ENCODE measurements around the gene ZBTB11.
A peak's percentile ranks its signal among the peaks of the same experiment; 100 is the strongest.
"Not testable (repeated sequence)": the region's sequence is repeated elsewhere in the genome, so short reads cannot be mapped to it uniquely, and the experiment has no call there.

Gene ZBTB11

DNA sequence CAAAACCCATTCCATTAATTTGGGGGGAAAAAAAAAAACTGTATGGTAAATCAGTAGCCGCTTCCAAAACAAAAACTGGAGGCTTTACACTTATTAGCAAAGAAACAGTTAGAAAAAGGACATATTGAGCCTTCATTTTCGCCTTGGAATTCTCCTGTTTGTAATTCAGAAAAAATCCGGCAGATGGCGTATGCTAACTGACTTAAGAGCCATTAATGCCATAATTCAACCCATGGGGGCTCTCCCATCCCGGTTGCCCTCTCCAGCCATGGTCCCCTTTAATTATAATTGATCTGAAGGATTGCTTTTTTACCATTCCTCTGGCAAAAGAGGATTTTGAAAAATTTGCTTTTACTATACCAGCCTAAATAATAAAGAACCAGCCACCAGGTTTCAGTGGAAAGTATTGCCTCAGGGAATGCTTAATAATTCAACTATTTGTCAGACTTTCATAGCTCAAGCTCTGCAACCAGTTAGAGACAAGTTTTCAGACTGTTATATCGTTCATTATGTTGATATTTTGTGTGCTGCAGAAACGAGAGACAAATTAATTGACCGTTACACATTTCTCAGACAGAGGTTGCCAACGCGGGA lies 18.9 kb upstream of the ZBTB11 start:
- POLR2A ChIA-PET = no interaction called here
- CTCF ChIA-PET = interaction anchor here (0.7 to 1.2 kb wide), 2 partner anchors 11 to 22 kb away, joined by 3 to 4 read pairs; no protein-coding TSS in a partner anchor

DNA sequence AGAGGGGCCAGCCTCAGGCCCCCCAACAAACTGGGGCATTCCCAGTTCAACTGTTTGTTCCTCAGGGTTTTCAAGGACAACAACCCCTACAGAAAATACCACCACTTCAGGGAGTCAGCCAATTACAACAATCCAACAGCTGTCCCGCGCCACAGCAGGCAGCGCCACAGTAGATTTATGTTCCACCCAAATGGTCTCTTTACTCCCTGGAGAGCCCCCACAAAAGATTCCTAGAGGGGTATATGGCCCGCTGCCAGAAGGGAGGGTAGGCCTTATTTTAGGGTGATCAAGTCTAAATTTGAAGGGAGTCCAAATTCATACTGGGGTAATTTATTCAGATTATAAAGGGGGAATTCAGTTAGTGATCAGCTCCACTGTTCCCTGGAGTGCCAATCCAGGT lies 17.9 kb upstream of the ZBTB11 start:
- POLR2A ChIA-PET; H3K27ac ChIP-seq (ENCODE audit: extremely low read depth, low read depth, low read length); H3K4me1 ChIP-seq (ENCODE audit: control insufficient read depth, insufficient read depth, low read length); H3K4me3 ChIP-seq (ENCODE audit: low read depth, low read length); H3K9me3 ChIP-seq (ENCODE audit: control insufficient read depth, insufficient read depth, low read depth, low read length); H3K36me3 ChIP-seq (ENCODE audit: control insufficient read depth in 2 of 2, insufficient read depth in 1 of 2, low read length in 2 of 2): not testable (repeated sequence)
- CTCF ChIA-PET = interaction anchor here (0.6 to 1.2 kb wide), 5 partner anchors 10 to 41 kb away, joined by 3 read pairs; no protein-coding TSS in a partner anchor

More for the DNA sequence above, 18.9 kb upstream of the ZBTB11 start:
- Histone ChIP-seq H3K9me3 (ENCODE audit: control insufficient read depth, insufficient read depth, low read depth, low read length) (no peaks in the 10 kb centered on the region), H3K4me1 (ENCODE audit: control insufficient read depth, insufficient read depth, low read length) (no peaks in the 10 kb centered on the region), H3K36me3 (ENCODE audit: control insufficient read depth in 2 of 2, insufficient read depth in 1 of 2, low read length in 2 of 2) (no peaks in the 10 kb centered on the region), H3K4me3 (ENCODE audit: low read depth, low read length) (no peak overlapping the region), H3K27ac (ENCODE audit: extremely low read depth, low read depth, low read length) (no peak overlapping the region)
- TF ChIP-seq ZNF654 (tag by site-specific recombination; IDR thresholded peaks at IDR 0.05; ENCODE audit: low read depth) (peak; percentile 58), ZNF558 (tag by site-specific recombination; IDR thresholded peaks at IDR 0.05) (no peak)

DNA sequence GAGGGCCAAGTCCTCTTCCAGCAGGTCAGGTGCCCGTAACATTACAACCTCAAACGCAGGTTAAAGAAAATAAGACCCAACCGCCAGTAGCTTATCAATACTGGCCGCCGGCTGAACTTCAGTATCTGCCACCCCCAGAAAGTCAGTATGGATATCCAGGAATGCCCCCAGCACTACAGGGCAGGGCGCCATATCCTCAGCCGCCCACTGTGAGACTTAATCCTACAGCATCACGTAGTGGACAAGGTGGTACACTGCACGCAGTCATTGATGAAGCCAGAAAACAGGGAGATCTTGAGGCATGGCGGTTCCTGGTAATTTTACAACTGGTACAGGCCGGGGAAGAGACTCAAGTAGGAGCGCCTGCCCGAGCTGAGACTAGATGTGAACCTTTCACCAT lies 16.6 kb upstream of the ZBTB11 start:
- CTCF ChIA-PET = interaction anchor here (0.6 to 0.7 kb wide), 2 partner anchors 96 to 657 kb away, joined by 3 read pairs; no protein-coding TSS in a partner anchor
- TF ChIP-seq ZNF654 (tag by site-specific recombination; IDR thresholded peaks at IDR 0.05; ENCODE audit: low read depth) (peak; percentile 55), ZFHX2 (tag by site-specific recombination; conservative IDR thresholded peaks at IDR 0.05) (peak; percentile 12; the same call in 1 of the 2 replicates)
- H3K4me3 ChIP-seq (ENCODE audit: low read depth, low read length); H3K27ac ChIP-seq (ENCODE audit: extremely low read depth, low read depth, low read length); H3K36me3 ChIP-seq (ENCODE audit: control insufficient read depth in 2 of 2, insufficient read depth in 1 of 2, low read length in 2 of 2); POLR2A ChIA-PET; H3K4me1 ChIP-seq (ENCODE audit: control insufficient read depth, insufficient read depth, low read length); H3K9me3 ChIP-seq (ENCODE audit: control insufficient read depth, insufficient read depth, low read depth, low read length): not testable (repeated sequence)

DNA sequence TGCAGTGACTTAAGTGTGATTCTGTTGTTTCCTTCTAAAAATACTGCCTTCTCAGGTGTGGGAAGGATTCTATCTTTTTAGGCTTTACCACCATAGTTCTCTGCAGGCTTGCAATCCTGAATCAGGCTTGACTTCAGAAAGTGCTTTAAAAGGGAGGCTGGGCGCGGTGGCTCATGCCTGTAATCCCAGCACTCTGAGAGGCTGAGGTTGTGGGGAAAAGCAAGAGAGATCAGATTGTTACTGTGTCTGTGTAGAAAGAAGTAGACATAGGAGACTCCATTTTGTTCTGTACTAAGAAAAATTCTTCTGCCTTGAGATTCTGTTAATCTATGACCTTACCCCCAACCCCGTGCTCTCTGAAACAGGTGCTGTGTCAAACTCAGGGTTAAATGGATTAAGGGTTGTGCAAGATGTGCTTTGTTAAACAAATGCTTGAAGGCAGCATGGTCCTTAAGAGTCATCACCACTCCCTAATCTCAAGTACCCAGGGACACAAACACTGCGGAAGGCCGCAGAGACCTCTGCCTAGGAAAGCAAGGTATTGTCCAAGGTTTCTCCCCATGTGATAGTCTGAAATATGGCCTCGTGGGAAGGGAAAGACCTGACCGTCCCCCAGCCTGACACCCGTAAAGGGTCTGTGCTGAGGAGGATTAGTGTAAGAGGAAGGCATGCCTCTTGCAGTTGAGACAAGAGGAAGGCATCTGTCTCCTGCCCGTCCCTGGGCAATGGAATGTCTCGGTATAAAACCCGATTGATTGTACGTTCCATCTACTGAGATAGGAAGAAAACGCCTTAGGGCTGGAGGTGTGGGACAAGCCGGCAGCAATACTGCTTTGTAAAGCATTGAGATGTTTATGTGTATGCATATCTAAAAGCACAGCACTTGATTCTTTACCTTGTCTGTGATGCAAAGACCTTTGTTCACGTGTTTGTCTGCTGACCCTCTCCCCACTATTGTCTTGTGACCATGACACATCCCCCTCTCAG lies 15.0 kb upstream of the ZBTB11 start:
- CTCF ChIA-PET = interaction anchor here (0.6 kb wide), 1 partner anchor 18 kb away, joined by 3 read pairs; no protein-coding TSS in a partner anchor
- H3K4me3 ChIP-seq (ENCODE audit: low read depth, low read length); H3K27ac ChIP-seq (ENCODE audit: extremely low read depth, low read depth, low read length); H3K9me3 ChIP-seq (ENCODE audit: control insufficient read depth, insufficient read depth, low read depth, low read length); H3K4me1 ChIP-seq (ENCODE audit: control insufficient read depth, insufficient read depth, low read length); H3K36me3 ChIP-seq (ENCODE audit: control insufficient read depth in 2 of 2, insufficient read depth in 1 of 2, low read length in 2 of 2): not testable (repeated sequence)
- POLR2A ChIA-PET = interaction anchor here (1.1 kb wide), 1 partner anchor 32 kb away, joined by 3 read pairs; the partner anchor contains the start of gene CEP97

DNA sequence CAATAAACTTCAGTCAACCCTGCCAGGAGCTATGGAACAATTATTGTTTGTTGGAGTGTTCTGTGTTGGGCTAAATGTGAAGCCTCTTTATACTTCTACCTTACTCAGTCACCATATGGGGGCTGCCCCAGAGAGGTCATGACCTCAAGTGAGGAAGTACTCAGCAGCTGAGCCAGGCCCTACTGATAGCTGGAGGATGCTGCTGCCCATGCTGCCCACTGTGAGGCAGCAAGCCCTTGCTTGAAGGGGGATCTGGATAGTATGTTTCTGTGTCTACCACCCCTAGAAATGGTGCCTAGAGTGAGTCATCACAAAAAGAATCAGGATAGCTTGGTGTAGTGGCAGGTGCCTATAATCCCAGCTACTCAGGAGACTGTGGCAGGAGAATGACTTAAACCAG lies 14.0 kb upstream of the ZBTB11 start:
- no peak overlapping the region for H3K27ac ChIP-seq (ENCODE audit: extremely low read depth, low read depth, low read length)
- no peak overlapping the region for H3K4me3 ChIP-seq (ENCODE audit: low read depth, low read length)
- no peaks in the 10 kb centered on the region for H3K9me3 ChIP-seq (ENCODE audit: control insufficient read depth, insufficient read depth, low read depth, low read length)
- TF ChIP-seq ZNF394 (tag by site-specific recombination; IDR thresholded peaks at IDR 0.05; ENCODE audit: borderline replicate concordance) (peak; percentile 43; the same call in 1 of the 2 replicates), ZNF747 (tag by site-specific recombination; IDR thresholded peaks at IDR 0.05) (no peak)
- H3K4me1 ChIP-seq (ENCODE audit: control insufficient read depth, insufficient read depth, low read length) = no peaks in the 10 kb centered on the region
- CTCF ChIA-PET = interaction anchor here (0.8 kb wide), 1 partner anchor 112 kb away, joined by 4 read pairs; no protein-coding TSS in a partner anchor
- POLR2A ChIA-PET = interaction anchor here (1.1 kb wide), 1 partner anchor 33 kb away, joined by 3 read pairs; the partner anchor contains the start of gene CEP97
- H3K36me3 ChIP-seq (ENCODE audit: control insufficient read depth in 2 of 2, insufficient read depth in 1 of 2, low read length in 2 of 2) = peaks cover 0 to 6% of the 10 kb centered on the region in 2 experiments; a peak in 1 of 3 replicates

DNA sequence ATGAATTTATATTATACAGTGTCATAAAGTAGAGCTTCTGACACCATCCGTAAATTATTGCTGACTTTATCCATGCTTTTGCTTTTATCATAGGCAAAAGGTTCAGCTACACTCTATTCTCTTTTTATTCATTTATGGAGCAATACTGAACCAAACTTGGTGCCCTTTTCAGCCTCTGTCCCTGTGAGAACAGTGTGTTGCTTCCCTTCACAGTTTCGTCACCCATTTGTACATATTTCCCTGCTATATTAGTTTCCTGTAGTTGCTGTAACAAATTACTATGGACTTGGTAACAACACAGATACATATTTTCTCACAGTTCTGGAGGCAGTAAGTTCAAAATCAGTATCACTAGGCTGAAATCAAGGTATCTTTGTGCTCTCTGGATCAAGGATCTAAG lies 12.4 kb upstream of the ZBTB11 start:
- Histone ChIP-seq H3K4me3 (ENCODE audit: low read depth, low read length) (no peak overlapping the region), H3K27ac (ENCODE audit: extremely low read depth, low read depth, low read length) (no peak overlapping the region), H3K36me3 (ENCODE audit: control insufficient read depth in 2 of 2, insufficient read depth in 1 of 2, low read length in 2 of 2) (peaks cover 9 to 23% of the 10 kb centered on the region in 2 experiments; a peak in 2 of 3 replicates), H3K9me3 (ENCODE audit: control insufficient read depth, insufficient read depth, low read depth, low read length) (no peaks in the 10 kb centered on the region), H3K4me1 (ENCODE audit: control insufficient read depth, insufficient read depth, low read length) (no peaks in the 10 kb centered on the region)
- ChIA-PET CTCF (no interaction called here), POLR2A (no interaction called here)
- TF ChIP-seq, protein P1, sequence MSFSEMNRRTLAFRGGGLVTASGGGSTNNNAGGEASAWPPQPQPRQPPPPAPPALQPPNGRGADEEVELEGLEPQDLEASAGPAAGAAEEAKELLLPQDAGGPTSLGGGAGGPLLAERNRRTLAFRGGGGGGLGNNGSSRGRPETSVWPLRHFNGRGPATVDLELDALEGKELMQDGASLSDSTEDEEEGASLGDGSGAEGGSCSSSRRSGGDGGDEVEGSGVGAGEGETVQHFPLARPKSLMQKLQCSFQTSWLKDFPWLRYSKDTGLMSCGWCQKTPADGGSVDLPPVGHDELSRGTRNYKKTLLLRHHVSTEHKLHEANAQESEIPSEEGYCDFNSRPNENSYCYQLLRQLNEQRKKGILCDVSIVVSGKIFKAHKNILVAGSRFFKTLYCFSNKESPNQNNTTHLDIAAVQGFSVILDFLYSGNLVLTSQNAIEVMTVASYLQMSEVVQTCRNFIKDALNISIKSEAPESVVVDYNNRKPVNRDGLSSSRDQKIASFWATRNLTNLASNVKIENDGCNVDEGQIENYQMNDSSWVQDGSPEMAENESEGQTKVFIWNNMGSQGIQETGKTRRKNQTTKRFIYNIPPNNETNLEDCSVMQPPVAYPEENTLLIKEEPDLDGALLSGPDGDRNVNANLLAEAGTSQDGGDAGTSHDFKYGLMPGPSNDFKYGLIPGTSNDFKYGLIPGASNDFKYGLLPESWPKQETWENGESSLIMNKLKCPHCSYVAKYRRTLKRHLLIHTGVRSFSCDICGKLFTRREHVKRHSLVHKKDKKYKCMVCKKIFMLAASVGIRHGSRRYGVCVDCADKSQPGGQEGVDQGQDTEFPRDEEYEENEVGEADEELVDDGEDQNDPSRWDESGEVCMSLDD (tag by site-specific recombination; IDR thresholded peaks at IDR 0.05) = no peak
- no peak for TF ChIP-seq ZNF132 (tag by site-specific recombination; IDR thresholded peaks at IDR 0.05; ENCODE audit: borderline replicate concordance)
- TF ChIP-seq, protein P2, sequence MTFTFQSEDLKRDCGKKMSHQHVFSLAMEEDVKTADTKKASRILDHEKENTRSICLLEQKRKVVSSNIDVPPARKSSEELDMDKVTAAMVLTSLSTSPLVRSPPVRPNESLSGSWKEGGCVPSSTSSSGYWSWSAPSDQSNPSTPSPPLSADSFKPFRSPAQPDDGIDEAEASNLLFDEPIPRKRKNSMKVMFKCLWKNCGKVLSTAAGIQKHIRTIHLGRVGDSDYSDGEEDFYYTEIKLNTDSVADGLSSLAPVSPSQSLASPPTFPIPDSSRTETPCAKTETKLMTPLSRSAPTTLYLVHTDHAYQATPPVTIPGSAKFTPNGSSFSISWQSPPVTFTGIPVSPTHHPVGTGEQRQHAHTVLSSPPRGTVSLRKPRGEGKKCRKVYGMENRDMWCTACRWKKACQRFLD (tag by site-specific recombination; IDR thresholded peaks at IDR 0.05) = no peak
- TF ChIP-seq ZNF223 (tag by site-specific recombination; IDR thresholded peaks at IDR 0.05) = no peak
- TF ChIP-seq, protein P3, sequence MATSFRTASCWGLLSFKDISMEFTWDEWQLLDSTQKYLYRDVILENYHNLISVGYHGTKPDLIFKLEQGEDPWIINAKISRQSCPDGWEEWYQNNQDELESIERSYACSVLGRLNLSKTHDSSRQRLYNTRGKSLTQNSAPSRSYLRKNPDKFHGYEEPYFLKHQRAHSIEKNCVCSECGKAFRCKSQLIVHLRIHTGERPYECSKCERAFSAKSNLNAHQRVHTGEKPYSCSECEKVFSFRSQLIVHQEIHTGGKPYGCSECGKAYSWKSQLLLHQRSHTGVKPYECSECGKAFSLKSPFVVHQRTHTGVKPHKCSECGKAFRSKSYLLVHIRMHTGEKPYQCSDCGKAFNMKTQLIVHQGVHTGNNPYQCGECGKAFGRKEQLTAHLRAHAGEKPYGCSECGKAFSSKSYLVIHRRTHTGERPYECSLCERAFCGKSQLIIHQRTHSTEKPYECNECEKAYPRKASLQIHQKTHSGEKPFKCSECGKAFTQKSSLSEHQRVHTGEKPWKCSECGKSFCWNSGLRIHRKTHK (tag by site-specific recombination; IDR thresholded peaks at IDR 0.05) = no peak
- no peak for TF ChIP-seq KLF9 (tag by site-specific recombination; IDR thresholded peaks at IDR 0.05; ENCODE audit: low read depth)
- TF ChIP-seq ZNF768 (tag by site-specific recombination; IDR thresholded peaks at IDR 0.05) = no peak

All from HEK293 (cell line).